Measurements from ENCODE around the gene HMGB1. TPM values are rescaled to one million over a fixed set of nuclear protein-coding genes. Genes with fewer than 3 reads are reported as not detected.

The HMGB1 gene
- total and polyA plus RNA-seq, 2 of the 13 experiments (the other 11 are each of a cell fraction or from before 2014, with no cell fraction given), result 115 to 584 TPM

GRCh38 chr13:30410705-30411125 is 55.0 kb downstream of the HMGB1 start:
- TF ChIP-seq MYNN (CRISPR knock-in tag; IDR thresholded peaks at IDR 0.05; ENCODE audit: low read depth) (no peak), GPBP1L1 (CRISPR knock-in tag; IDR thresholded peaks at IDR 0.05) (no peak), ZBTB2 (CRISPR knock-in tag; IDR thresholded peaks at IDR 0.05; ENCODE audit: low read depth) (no peak), NFKBIZ (CRISPR knock-in tag; IDR thresholded peaks at IDR 0.05) (no peak), NR2C2 (CRISPR knock-in tag; IDR thresholded peaks at IDR 0.05; ENCODE audit: borderline replicate concordance) (no peak), ARNT (IDR thresholded peaks at IDR 0.05) (no peak), HMGXB4 (CRISPR knock-in tag; IDR thresholded peaks at IDR 0.05; ENCODE audit: borderline replicate concordance in 1 of 2, low read depth in 1 of 2) (no peak), ZBTB20 (CRISPR knock-in tag; IDR thresholded peaks at IDR 0.05; ENCODE audit: borderline replicate concordance, low read depth) (no peak), GFI1 (CRISPR knock-in tag; IDR thresholded peaks at IDR 0.05; ENCODE audit: borderline replicate concordance) (no peak), HBP1 (CRISPR knock-in tag; IDR thresholded peaks at IDR 0.05; ENCODE audit: low read depth) (no peak), MNT (IDR thresholded peaks at IDR 0.05) (no peak), TIGD3 (CRISPR knock-in tag; IDR thresholded peaks at IDR 0.05; ENCODE audit: borderline replicate concordance) (no peak)
- Histone ChIP-seq H3K4me1 (ENCODE audit: insufficient read depth, low read length) (peaks cover 25% of the 10 kb centered on the region), H3K4me3 (replicated peaks in 1 of 3; ENCODE audit: insufficient read depth in 1 of 3, low read depth in 2 of 3, low read length in 3 of 3) (no peak overlapping the region), H2AFZ (ENCODE audit: low read length) (no peak overlapping the region), H3K9ac (ENCODE audit: insufficient read depth, low read depth, low read length) (no peak overlapping the region), H3K36me3 (replicated peaks in 1 of 2; ENCODE audit: control insufficient read depth in 1 of 2, insufficient read depth in 2 of 2, low read length in 2 of 2) (no peaks in the 10 kb centered on the region), H3K9me3 (ENCODE audit: low read length) (no peaks in the 10 kb centered on the region), H4K20me1 (ENCODE audit: insufficient read depth, low read length) (no peaks in the 10 kb centered on the region), H3K27me3 (ENCODE audit: control insufficient read depth in 1 of 2, insufficient read depth in 2 of 2, low read length in 2 of 2) (peaks cover 1 to 20% of the 10 kb centered on the region in 2 experiments; a peak in 2 of 5 replicates), H3K27ac (ENCODE audit: extremely low read length, insufficient read depth, low read length) (no peak overlapping the region), H3K4me2 (ENCODE audit: low read depth, low read length) (no peak overlapping the region), H3K79me2 (ENCODE audit: insufficient read depth, low read length) (no peaks in the 10 kb centered on the region)
- ChIA-PET POLR2A (no interaction called here), CTCF (ENCODE audit: low intra/inter-chr PET ratio, low total read pairs) (no interaction called here)
- intact Hi-C loops (cut with micrococcal nuclease; ENCODE audit: unreplicated experiment) (no loop called here), in situ Hi-C loops (cut with HindIII; ENCODE audit: extremely low pct_ligation_motif_present, low pct_unique_long_range_greater_than_20kb) (no loop called here)
- no TSS peak for BruUV-seq (replicated peaks)
- DNase-seq (ENCODE audit: low spot score) (no peak), FAIRE-seq (no peak), ATAC-seq (no peak)
- 51% methylated on average over 2 of the region's 2 CpGs for WGBS (ENCODE audit: low lambda C conversion rate)

Measured in HepG2 (cell line).